CD4-positive, CD25-positive, alpha-beta regulatory T cell (primary cell): Measurements from ENCODE around the gene LYG1. TPM values are rescaled to one million over a fixed set of nuclear protein-coding genes. Genes with fewer than 3 reads are reported as not detected.
"Not testable (repeated sequence)": the region's sequence is repeated elsewhere in the genome, so short reads cannot be mapped to it uniquely, and the experiment has no call there.

Source experiments
- ATAC-seq, 2 donors: fragments of 150-1000 bp; cut with Tn5 transposase; one replicate each; pipeline ENCODE4 v1.10.0; 2021; ENCODE audit warnings: low read depth in 2 of 2, moderate number of reproducible peaks in 2 of 2, moderate library complexity in 1 of 2
- DNase-seq, 3 donors: peaks; one replicate each; pipeline versions ENCODE4 v3.0.0 to v3.0.0-alpha.2; 2012 to 2022; ENCODE audit warnings: mixed read lengths in 1 of 3
- H3K27ac ChIP-seq: one replicate; pipeline ENCODE4 v1.7.0; 2013; ENCODE audit warnings: mild to moderate bottlenecking, low read length; ENCODE audit not compliant: insufficient read depth, poor library complexity, severe bottlenecking
- H3K27me3 ChIP-seq: one replicate; pipeline ENCODE4 v1.7.0; 2013; ENCODE audit warnings: low read length; ENCODE audit not compliant: control insufficient read depth, insufficient read depth
- H3K36me3 ChIP-seq: one replicate; pipeline ENCODE4 v1.7.0; 2013; ENCODE audit warnings: mild to moderate bottlenecking, low read length, moderate library complexity; ENCODE audit not compliant: control insufficient read depth, insufficient read depth
- H3K4me1 ChIP-seq: 2 replicates; pipeline ENCODE4 v1.7.0; 2013; ENCODE audit warnings: mild to moderate bottlenecking, low read length; ENCODE audit not compliant: insufficient read depth, control insufficient read depth, poor library complexity, severe bottlenecking
- H3K4me3 ChIP-seq: one replicate; pipeline ENCODE4 v1.7.0; 2013; ENCODE audit warnings: low read depth, mild to moderate bottlenecking, low read length, moderate library complexity
- H3K9me3 ChIP-seq, 2 experiments: 1 replicate in 1 of 2; 2 replicates in 1 of 2; pipeline ENCODE4 v1.7.0; 2013; ENCODE audit warnings: low read length in 2 of 2, mild to moderate bottlenecking in 1 of 2, moderate library complexity in 1 of 2; ENCODE audit not compliant: control insufficient read depth in 2 of 2
- H3K27ac Mint-ChIP-seq, 3 donors: one replicate each; pipeline ENCODE4 v1.8.0; 2020 to 2022; ENCODE audit warnings: mild to moderate bottlenecking in 3 of 3, mixed read lengths in 3 of 3, moderate library complexity in 2 of 3
- H3K27me3 Mint-ChIP-seq: one replicate; pipeline ENCODE4 v1.8.0; 2022; ENCODE audit warnings: mild to moderate bottlenecking, mixed read lengths
- H3K36me3 Mint-ChIP-seq: one replicate; pipeline ENCODE4 v1.8.0; 2020; ENCODE audit warnings: mixed read lengths
- H3K4me1 Mint-ChIP-seq, 4 donors: one replicate each; pipeline ENCODE4 v1.8.0; 2020 to 2022; ENCODE audit warnings: mixed read lengths in 4 of 4, mild to moderate bottlenecking in 1 of 4
- H3K4me3 Mint-ChIP-seq, 4 donors: one replicate each; pipeline ENCODE4 v1.8.0; 2020 to 2022; ENCODE audit warnings: mild to moderate bottlenecking in 4 of 4, mixed read lengths in 4 of 4, moderate library complexity in 3 of 4
- H3K9me3 Mint-ChIP-seq, 7 donors: one replicate each; pipeline ENCODE4 v1.8.0; 2020 to 2022; ENCODE audit warnings: mixed read lengths in 7 of 7, mild to moderate bottlenecking in 3 of 7, moderate library complexity in 2 of 7
- polyA plus RNA-seq, 4 donors: library from polyadenylated mRNA; unstranded; fragments of 300-500 nt; fragmentation: Illumina TruSeq; gene quantifications; one replicate each; pipeline ENCODE4 v1.2.3, GENCODE V29; 2021
- total RNA-seq: library from RNA; stranded (reverse); gene quantifications from one replicate; pipeline ENCODE4 v1.2.3, GENCODE V29; 2022

LYG1 gene
- total RNA-seq (2.0 TPM), polyA plus RNA-seq (under 1 TPM in 1 of 4 donors, not detected in 3; 0.46 TPM)

- peaks cover 23% of the 10 kb centered on the region for H3K36me3 Mint-ChIP-seq
- H3K4me1 Mint-ChIP-seq, H3K27me3 ChIP-seq, DNase-seq, ATAC-seq, H3K36me3 ChIP-seq, H3K27me3 Mint-ChIP-seq, H3K4me3 ChIP-seq, H3K4me1 ChIP-seq, H3K9me3 Mint-ChIP-seq, H3K27ac Mint-ChIP-seq, H3K4me3 Mint-ChIP-seq, H3K9me3 ChIP-seq, H3K27ac ChIP-seq: not testable (repeated sequence)
Measured at GRCh38 chr2:99301097-99301496, at the start of gene LYG1. TSS of gene LYG1 (minus strand) at chr2:99301197. CDS start at chr2:99295670, 5,527 bp downstream.

- no peak overlapping the region for H3K4me3 Mint-ChIP-seq
- peaks cover 0 to 1% (median 0%) of the 10 kb centered on the region in 7 donors for H3K9me3 Mint-ChIP-seq
- Histone ChIP-seq H3K27ac (no peak overlapping the region), H3K27me3 (no peaks in the 10 kb centered on the region), H3K36me3 (no peaks in the 10 kb centered on the region), H3K9me3 (no peaks in the 10 kb centered on the region), H3K4me3 (no peak overlapping the region), H3K4me1 (peaks cover 27% of the 10 kb centered on the region)
- no peaks in the 10 kb centered on the region for H3K27me3 Mint-ChIP-seq
- ATAC-seq (no peak), DNase-seq (no peak)
- peaks cover 39 to 72% (median 54%) of the 10 kb centered on the region in 4 donors for H3K4me1 Mint-ChIP-seq
- H3K36me3 Mint-ChIP-seq: peaks cover 9% of the 10 kb centered on the region
- peak overlapping the region in 1 of 3 donors; percentile 27 for H3K27ac Mint-ChIP-seq
Measured at GRCh38 chr2:99350194-99350593, 49.2 kb upstream of the LYG1 start.

GRCh38 chr2:99348173-99348572 lies 47.2 kb upstream of the LYG1 start:
- no peaks in the 10 kb centered on the region for H3K9me3 Mint-ChIP-seq
- no peaks in the 10 kb centered on the region for H3K27me3 ChIP-seq
- no peak for ATAC-seq
- peak overlapping the region in 2 of 4 donors; percentile 3 to 54 for H3K4me3 Mint-ChIP-seq
- H3K4me3 ChIP-seq: no peak overlapping the region
- H3K4me1 Mint-ChIP-seq: peaks cover 29 to 69% (median 48%) of the 10 kb centered on the region in 4 donors
- H3K9me3 ChIP-seq: no peaks in the 10 kb centered on the region
- H3K36me3 ChIP-seq: peaks cover 4% of the 10 kb centered on the region
- peaks cover 22% of the 10 kb centered on the region for H3K4me1 ChIP-seq
- peak in 1 of 3 donors; percentile 28 for DNase-seq
- H3K27ac ChIP-seq: no peak overlapping the region
- peaks cover 4% of the 10 kb centered on the region for H3K36me3 Mint-ChIP-seq
- H3K27ac Mint-ChIP-seq: peak overlapping the region in 2 of 3 donors; percentile 29 to 80
- no peaks in the 10 kb centered on the region for H3K27me3 Mint-ChIP-seq

- Histone ChIP-seq H3K4me1 (peaks cover 22% of the 10 kb centered on the region), H3K4me3 (no peak overlapping the region), H3K27ac (no peak overlapping the region), H3K9me3 (no peaks in the 10 kb centered on the region), H3K27me3 (no peaks in the 10 kb centered on the region), H3K36me3 (peaks cover 4% of the 10 kb centered on the region)
- no peaks in the 10 kb centered on the region for H3K27me3 Mint-ChIP-seq
- H3K9me3 Mint-ChIP-seq: no peaks in the 10 kb centered on the region
- no peak overlapping the region for H3K4me3 Mint-ChIP-seq
- H3K27ac Mint-ChIP-seq: no peak overlapping the region
- DNase-seq: no peak
- ATAC-seq: no peak
- H3K4me1 Mint-ChIP-seq: peaks cover 37 to 78% (median 55%) of the 10 kb centered on the region in 4 donors
- H3K36me3 Mint-ChIP-seq: peaks cover 4% of the 10 kb centered on the region
Measured at GRCh38 chr2:99346218-99346617, 45.2 kb upstream of the LYG1 start.

GRCh38 chr2:99345446-99345845 lies 44.4 kb upstream of the LYG1 start:
- H3K4me3 Mint-ChIP-seq, DNase-seq: not testable (repeated sequence)
- H3K4me1 Mint-ChIP-seq: peaks cover 35 to 78% (median 51%) of the 10 kb centered on the region in 4 donors

DNA sequence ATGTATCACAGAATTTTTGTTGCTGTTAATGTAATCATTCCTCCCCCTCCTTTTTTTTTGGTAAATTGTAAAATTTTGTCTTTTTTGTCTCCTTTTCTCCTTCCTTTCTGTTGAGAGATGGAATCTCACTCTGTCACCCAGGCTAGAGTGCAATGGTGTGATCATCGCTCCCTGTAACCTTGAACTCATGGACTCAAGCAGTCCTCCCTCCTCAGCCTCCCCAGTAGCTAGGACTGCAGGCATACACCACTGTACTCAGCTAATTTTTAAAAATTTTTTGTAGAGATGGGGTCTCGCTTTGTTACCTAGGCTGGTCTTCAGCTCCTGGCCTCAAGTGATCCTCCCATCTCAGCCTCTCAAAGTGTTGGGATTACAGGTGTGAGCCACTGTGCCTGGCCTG lies 41.5 kb upstream of the LYG1 start:
- peaks cover 4% of the 10 kb centered on the region for H3K36me3 ChIP-seq
- Mint-ChIP-seq H3K4me1 (peaks cover 22 to 68% (median 37%) of the 10 kb centered on the region in 4 donors), H3K9me3 (no peaks in the 10 kb centered on the region), H3K36me3 (peaks cover 9% of the 10 kb centered on the region), H3K27ac (peak overlapping the region in 2 of 3 donors; percentile 32 to 89), H3K4me3 (no peak overlapping the region), H3K27me3 (no peaks in the 10 kb centered on the region)
- DNase-seq (no peak), ATAC-seq (no peak)
- no peaks in the 10 kb centered on the region for H3K9me3 ChIP-seq
- H3K4me1 ChIP-seq: peaks cover 13% of the 10 kb centered on the region
- H3K27ac ChIP-seq: no peak overlapping the region
- H3K4me3 ChIP-seq: no peak overlapping the region
- no peaks in the 10 kb centered on the region for H3K27me3 ChIP-seq

More at GRCh38 chr2:99345446-99345845, 44.4 kb upstream of the LYG1 start:
- H3K9me3 ChIP-seq, ATAC-seq, H3K27ac ChIP-seq, H3K9me3 Mint-ChIP-seq, H3K36me3 Mint-ChIP-seq, H3K4me3 ChIP-seq, H3K27me3 ChIP-seq, H3K36me3 ChIP-seq, H3K27me3 Mint-ChIP-seq: not testable (repeated sequence)
- peaks cover 17% of the 10 kb centered on the region for H3K4me1 ChIP-seq
- peak overlapping the region in 1 of 3 donors; percentile 37 for H3K27ac Mint-ChIP-seq

GRCh38 chr2:99340669-99341236 lies 39.8 kb upstream of the LYG1 start:
- peaks cover 14 to 57% (median 30%) of the 10 kb centered on the region in 4 donors for H3K4me1 Mint-ChIP-seq
- peak overlapping the region; percentile 8 for H3K4me3 ChIP-seq

DNA sequence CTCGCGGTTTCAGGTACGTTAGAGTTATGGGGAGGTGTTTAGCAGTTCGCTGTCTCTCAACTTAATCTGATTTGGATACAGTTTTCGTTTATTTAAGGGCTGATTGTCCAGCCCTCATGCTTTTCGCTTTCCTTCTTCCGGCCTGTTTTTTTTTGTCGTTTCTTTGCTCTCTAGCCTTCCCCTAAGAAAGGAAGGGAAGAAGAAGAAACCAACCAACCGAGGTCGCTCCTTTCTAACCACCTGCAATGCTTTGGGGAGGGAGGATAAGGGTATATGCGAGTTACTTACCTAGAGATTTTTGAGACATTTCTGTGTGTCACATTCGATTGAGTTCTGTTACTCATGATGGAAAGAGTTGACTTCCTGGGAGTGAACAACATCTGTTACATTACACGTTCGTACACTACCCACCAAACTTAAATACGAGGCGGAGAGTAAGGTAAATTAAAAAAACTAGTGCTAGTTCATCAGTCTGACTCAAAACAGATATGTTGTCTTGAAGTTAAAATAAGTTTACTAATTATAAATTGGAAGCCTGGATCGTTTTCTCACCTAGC lies 37.1 kb upstream of the LYG1 start:
- Histone ChIP-seq H3K9me3 (no peaks in the 10 kb centered on the region), H3K4me3 (peak overlapping the region; percentile 91), H3K36me3 (no peaks in the 10 kb centered on the region), H3K27ac (peak overlapping the region; percentile 86), H3K4me1 (peaks cover 36% of the 10 kb centered on the region), H3K27me3 (no peaks in the 10 kb centered on the region)
- no peak for ATAC-seq
- Mint-ChIP-seq H3K27ac (no peak overlapping the region), H3K4me3 (no peak overlapping the region), H3K36me3 (peaks cover 7% of the 10 kb centered on the region), H3K9me3 (no peaks in the 10 kb centered on the region), H3K4me1 (peaks cover 25 to 48% (median 36%) of the 10 kb centered on the region in 4 donors), H3K27me3 (no peaks in the 10 kb centered on the region)
- DNase-seq: peak in 2 of 3 donors; percentile 13 to 47

More at GRCh38 chr2:99340669-99341236, 39.8 kb upstream of the LYG1 start:
- Histone ChIP-seq H3K4me1 (peaks cover 14% of the 10 kb centered on the region), H3K36me3 (peaks cover 4% of the 10 kb centered on the region), H3K9me3 (no peaks in the 10 kb centered on the region), H3K27ac (no peak overlapping the region), H3K27me3 (no peaks in the 10 kb centered on the region)
- no peak for DNase-seq
- ATAC-seq: no peak
- no peaks in the 10 kb centered on the region for H3K27me3 Mint-ChIP-seq
- H3K36me3 Mint-ChIP-seq: peaks cover 9% of the 10 kb centered on the region
- peak overlapping the region in 1 of 4 donors; percentile 33 for H3K4me3 Mint-ChIP-seq
- H3K9me3 Mint-ChIP-seq: no peaks in the 10 kb centered on the region
- peak overlapping the region in 2 of 3 donors; percentile 20 to 38 for H3K27ac Mint-ChIP-seq
